ENCODE results near the gene WRAP73. TPM values are rescaled to one million over a fixed set of nuclear protein-coding genes. Genes with fewer than 3 reads are reported as not detected.

The WRAP73 gene
- total and polyA plus RNA-seq, 9 of the 15 experiments (the other 6 are each of a cell fraction or from before 2014, with no cell fraction given): 4.3 to 51.8 (median 30.1) TPM

DNA sequence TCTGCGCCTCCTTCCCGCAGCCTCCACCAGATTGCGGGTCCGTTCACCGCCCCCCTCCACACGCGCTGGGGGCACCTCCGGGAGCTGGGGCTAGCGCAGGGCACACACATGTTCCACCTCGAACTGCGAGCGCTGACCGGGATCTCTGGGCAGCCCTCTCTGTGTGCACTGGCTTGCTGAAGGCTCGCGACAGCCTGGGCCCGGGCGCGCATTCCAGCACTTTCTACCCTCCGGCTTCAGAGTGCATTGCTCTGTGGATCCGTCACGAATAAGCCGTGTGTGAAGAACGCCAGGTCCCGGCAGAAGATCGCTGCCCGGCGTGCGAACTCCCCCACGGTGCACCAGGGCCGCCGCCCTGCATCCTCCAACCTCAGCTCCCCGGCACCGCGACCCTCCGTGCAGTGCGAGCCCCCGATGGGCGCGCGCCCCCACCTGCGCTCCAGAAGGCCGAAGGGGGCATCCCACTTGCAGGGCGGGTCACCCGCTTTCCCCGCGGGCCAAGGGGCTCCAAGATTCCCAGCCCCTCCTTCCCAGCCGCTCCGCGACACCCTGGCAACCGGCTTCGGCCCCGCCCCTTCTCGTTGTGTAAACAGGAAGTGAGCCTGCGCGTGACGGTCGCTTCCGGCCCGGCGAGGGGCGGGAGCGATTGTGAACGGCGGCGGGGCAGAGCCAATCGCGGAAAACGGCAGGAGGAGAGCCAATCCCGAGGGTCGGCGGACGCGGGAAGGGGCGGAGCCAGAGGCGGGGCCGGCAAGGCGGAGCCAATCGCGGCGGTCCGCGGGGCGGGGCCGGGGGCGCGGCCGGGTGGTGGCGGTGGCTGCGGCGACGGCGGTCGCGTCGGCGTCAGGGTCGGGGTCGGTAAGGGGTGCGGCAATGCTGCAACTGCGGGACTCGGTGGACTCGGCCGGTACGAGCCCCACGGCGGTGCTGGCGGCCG is 25.4 kb downstream of the WRAP73 start, which contains the start of gene TPRG1L (continued):
- no peak for TF ChIP-seq POLR2AphosphoS5 (IDR thresholded peaks at IDR 0.05; ENCODE audit: control insufficient read depth, insufficient read depth, low read depth, low read length)
- no peak for TF ChIP-seq ZNF830 (CRISPR knock-in tag; IDR thresholded peaks at IDR 0.05)
- TF ChIP-seq, protein P1, sequence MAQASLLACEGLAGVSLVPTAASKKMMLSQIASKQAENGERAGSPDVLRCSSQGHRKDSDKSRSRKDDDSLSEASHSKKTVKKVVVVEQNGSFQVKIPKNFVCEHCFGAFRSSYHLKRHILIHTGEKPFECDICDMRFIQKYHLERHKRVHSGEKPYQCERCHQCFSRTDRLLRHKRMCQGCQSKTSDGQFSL (CRISPR knock-in tag; IDR thresholded peaks at IDR 0.05): no peak
- TF ChIP-seq, protein P1 (tag; IDR thresholded peaks at IDR 0.05): no peak
- peak; percentile 22; the same call in 1 of the 2 replicates for TF ChIP-seq ESRRA (IDR thresholded peaks at IDR 0.05; ENCODE audit: borderline replicate concordance, low read depth)
- TF ChIP-seq RBBP5 (IDR thresholded peaks at IDR 0.05; ENCODE audit: borderline replicate concordance, insufficient read depth, low read length, poor library complexity, severe bottlenecking): peak; percentile 45
- TF ChIP-seq ZBTB7A (IDR thresholded peaks at IDR 0.05; ENCODE audit: borderline replicate concordance, control insufficient read depth, low read depth, low read length): peak; percentile 34; the same call in 1 of the 2 replicates
- TF ChIP-seq, protein P2, sequence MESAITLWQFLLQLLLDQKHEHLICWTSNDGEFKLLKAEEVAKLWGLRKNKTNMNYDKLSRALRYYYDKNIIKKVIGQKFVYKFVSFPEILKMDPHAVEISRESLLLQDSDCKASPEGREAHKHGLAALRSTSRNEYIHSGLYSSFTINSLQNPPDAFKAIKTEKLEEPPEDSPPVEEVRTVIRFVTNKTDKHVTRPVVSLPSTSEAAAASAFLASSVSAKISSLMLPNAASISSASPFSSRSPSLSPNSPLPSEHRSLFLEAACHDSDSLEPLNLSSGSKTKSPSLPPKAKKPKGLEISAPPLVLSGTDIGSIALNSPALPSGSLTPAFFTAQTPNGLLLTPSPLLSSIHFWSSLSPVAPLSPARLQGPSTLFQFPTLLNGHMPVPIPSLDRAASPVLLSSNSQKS (CRISPR knock-in tag; IDR thresholded peaks at IDR 0.05): no peak
- TF ChIP-seq, protein P3, sequence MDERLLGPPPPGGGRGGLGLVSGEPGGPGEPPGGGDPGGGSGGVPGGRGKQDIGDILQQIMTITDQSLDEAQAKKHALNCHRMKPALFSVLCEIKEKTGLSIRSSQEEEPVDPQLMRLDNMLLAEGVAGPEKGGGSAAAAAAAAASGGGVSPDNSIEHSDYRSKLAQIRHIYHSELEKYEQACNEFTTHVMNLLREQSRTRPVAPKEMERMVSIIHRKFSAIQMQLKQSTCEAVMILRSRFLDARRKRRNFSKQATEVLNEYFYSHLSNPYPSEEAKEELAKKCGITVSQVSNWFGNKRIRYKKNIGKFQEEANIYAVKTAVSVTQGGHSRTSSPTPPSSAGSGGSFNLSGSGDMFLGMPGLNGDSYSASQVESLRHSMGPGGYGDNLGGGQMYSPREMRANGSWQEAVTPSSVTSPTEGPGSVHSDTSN (CRISPR knock-in tag; IDR thresholded peaks at IDR 0.05; ENCODE audit: low read depth): peak; percentile 45; the same call in 1 of the 2 replicates
- TF ChIP-seq, protein P3 (tag; conservative IDR thresholded peaks at IDR 0.05; ENCODE audit: low read depth): peak; percentile 92
- 0 out of 2 replicates have a peak, but pooled peaks have one; percentile 31 for TF ChIP-seq THAP12 (CRISPR knock-in tag; IDR thresholded peaks at IDR 0.05)
- TF ChIP-seq GABPB1 (CRISPR knock-in tag; IDR thresholded peaks at IDR 0.05): peak; percentile 94
- peak; percentile 71; the same call in 1 of the 2 replicates for TF ChIP-seq CTBP1 (IDR thresholded peaks at IDR 0.05; ENCODE audit: borderline replicate concordance)
- TF ChIP-seq RBM25 (IDR thresholded peaks at IDR 0.05; ENCODE audit: low read depth, low read length, severe bottlenecking): peak; percentile 99
- TF ChIP-seq HNRNPLL (IDR thresholded peaks at IDR 0.05; ENCODE audit: low read depth, low read length, poor library complexity, severe bottlenecking): peak; percentile 52
- TF ChIP-seq, protein P4, sequence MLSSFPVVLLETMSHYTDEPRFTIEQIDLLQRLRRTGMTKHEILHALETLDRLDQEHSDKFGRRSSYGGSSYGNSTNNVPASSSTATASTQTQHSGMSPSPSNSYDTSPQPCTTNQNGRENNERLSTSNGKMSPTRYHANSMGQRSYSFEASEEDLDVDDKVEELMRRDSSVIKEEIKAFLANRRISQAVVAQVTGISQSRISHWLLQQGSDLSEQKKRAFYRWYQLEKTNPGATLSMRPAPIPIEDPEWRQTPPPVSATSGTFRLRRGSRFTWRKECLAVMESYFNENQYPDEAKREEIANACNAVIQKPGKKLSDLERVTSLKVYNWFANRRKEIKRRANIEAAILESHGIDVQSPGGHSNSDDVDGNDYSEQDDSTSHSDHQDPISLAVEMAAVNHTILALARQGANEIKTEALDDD (IDR thresholded peaks at IDR 0.05): no peak
- peak; percentile 69 for TF ChIP-seq SP2 (IDR thresholded peaks at IDR 0.05; ENCODE audit: extremely low read depth, low read depth, low read length, poor library complexity, severe bottlenecking)
